GM19099 (cell line): ENCODE measurements around the gene RBMY1D.
"Not testable (repeated sequence)": the region's sequence is repeated elsewhere in the genome, so short reads cannot be mapped to it uniquely, and the experiment has no call there.

Experiments
- POLR2A ChIP-seq: IDR thresholded peaks from 3 replicates; pipeline ENCODE4 v1.6.1; 2011; ENCODE audit warnings: low read depth; ENCODE audit not compliant: insufficient read length; ENCODE audit errors: extremely low read depth

RBMY1D gene

GRCh38 chrY:21894426-21894825, at the start of gene RBMY1D:
Gene RBMY1D, minus strand, starts transcription at chrY:21894526. Its CDS starts 2,013 bp downstream, at chrY:21892513.
- not testable (repeated sequence) for TF ChIP-seq POLR2A

- TF ChIP-seq POLR2A: not testable (repeated sequence)
Observed at GRCh38 chrY:21917932-21918331, 23.6 kb upstream of the RBMY1D start, which contains the start of gene RBMY1E. Gene RBMY1E, minus strand, starts transcription at chrY:21918032. Its CDS starts 1,978 bp downstream, at chrY:21916054.

- no peak for TF ChIP-seq POLR2A
Observed at GRCh38 chrY:21845481-21845880, 48.8 kb downstream of the RBMY1D start.

GRCh38 chrY:21842090-21842489, 52.2 kb downstream of the RBMY1D start:
- TF ChIP-seq POLR2A: no peak

GRCh38 chrY:21839489-21839888, 54.8 kb downstream of the RBMY1D start:
- no peak for TF ChIP-seq POLR2A

- TF ChIP-seq POLR2A: no peak
Observed at GRCh38 chrY:21836343-21836742, 58.0 kb downstream of the RBMY1D start.

GRCh38 chrY:21835052-21835451, 59.3 kb downstream of the RBMY1D start:
- no peak for TF ChIP-seq POLR2A
